Fibroblast of skin of left quadriceps (primary cell): Measurements from ENCODE around the gene SDK2.

Experiments used
- DNase-seq, 2 experiments: peaks; one replicate each; pipeline ENCODE4 v3.0.0-alpha.2; 2013; ENCODE audit warnings: low read depth in 2 of 2

The SDK2 gene

DNA sequence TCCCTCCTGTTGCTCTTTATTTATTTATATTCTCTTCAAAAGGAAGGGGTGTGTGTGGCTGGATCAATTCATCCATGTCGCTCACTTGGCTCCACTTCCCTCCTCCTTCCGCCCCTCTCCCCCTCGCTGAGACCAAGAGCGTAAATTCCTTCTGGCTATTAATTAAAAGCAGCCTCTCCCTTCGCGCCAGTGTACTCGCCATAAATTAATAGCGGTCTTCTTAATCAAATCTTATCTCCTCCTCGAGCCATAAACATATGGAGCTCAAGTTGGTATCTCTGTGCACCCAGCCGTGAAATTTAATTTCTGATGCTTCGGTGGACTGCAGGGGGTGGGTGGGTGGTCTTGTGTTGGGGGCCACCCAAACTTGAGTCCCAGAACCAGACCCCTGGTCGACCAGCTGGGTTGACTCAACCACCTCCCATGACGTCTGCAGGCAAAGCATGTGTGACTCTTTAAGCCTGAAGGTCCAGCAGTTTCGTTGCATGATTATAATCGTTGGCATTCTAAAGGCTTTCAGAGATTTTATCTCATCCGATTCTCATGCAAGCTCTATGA is 57.9 kb downstream of the SDK2 start:
- DNase-seq: no peak

DNA sequence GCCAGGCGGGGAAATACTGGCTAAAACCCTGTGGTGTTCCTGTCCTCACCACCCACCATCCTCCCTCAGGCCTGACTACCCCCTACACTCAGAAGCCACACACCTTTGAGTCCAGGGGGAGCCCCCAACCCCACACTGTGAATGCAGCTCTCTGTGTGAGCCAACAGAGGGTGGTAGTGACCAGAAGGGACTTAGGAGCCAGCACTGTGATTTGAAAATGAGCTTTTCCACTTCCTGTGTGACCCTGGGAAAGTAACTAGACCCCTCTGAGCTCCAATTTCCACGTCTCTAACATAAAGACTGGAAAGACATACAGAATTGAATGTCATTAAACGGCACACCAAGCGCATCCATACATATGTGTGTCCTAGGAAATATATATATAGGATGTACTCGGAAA is 58.7 kb downstream of the SDK2 start:
- no peak for DNase-seq

DNA sequence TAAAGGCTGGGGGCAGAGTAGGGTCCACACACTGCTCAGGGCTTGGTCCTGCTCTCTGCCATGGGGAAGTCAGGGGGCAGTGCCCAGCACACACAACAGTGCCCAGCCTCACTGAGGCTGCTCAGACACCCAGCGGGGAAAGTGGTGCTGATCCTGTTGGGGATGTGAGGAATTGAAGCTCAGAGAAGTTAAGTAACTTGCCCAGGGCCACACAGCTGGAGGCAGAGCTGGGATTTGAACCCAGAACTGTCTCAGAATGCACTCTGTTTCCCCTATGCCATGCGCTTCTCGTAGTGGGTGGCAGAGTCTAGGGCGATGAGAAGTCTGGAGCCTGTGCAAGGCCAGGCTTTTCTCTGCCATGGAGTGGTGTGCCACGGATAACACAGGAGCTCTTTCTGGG is 59.3 kb downstream of the SDK2 start:
- no peak for DNase-seq

DNA sequence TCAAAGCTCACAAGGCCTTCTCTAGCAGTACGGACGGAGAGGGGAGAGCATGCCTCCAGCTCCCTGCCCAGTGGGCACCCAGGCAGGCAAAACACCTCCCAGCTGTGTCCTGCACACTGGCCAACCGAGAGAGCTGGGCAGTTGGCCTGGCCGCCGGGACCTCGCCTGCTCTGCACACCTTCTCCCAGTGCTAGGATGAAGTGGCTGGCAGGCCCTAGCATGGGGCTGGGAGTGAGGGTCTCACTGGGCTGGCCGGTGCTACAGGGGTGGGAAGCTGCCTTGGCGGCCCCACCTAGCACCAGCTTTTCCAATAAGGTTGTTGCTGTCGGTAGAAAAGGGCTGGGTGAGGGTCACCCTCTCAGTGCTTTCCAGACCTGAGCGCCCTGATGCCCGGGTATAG is 60.2 kb downstream of the SDK2 start:
- no peak for DNase-seq

DNA sequence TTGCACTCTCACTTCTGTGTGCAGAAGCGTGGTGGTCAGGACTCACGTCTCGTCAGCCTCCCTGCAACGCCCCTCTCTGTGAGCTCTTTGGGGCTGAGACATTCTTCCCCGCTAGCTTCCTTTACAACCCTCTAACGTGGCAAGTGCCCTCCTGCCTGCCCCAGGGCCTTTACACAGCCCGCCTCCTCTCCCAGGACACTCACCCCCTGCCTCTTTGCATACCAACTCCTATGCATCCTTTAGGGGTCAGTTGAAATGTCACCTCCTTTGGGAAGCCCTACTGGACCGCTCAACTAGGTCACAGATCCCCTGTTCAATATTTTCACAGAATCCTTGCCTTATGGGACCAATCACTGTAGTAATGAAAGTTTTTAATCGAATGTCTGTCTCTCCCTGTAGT is 61.4 kb downstream of the SDK2 start:
- DNase-seq: no peak

DNA sequence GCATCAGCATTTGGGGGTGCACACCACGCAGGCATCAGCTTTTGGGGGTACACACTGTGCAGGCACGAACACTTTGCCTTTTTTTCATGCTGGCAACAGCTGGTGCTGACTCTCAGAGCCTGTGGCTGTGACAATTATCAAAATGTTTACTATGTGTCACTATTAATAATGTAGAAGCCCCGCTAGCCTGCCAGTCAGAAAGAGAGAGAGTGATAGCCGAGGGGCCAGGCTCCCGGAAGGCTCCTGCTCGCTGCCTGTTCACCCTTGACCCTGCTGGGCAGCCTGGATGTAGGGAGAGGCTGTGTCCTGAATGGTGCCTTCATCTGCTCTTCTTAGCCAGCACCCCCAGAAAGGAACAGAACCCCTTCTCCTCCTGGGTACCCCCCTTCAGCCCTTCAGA is 61.9 kb downstream of the SDK2 start:
- DNase-seq: no peak

DNA sequence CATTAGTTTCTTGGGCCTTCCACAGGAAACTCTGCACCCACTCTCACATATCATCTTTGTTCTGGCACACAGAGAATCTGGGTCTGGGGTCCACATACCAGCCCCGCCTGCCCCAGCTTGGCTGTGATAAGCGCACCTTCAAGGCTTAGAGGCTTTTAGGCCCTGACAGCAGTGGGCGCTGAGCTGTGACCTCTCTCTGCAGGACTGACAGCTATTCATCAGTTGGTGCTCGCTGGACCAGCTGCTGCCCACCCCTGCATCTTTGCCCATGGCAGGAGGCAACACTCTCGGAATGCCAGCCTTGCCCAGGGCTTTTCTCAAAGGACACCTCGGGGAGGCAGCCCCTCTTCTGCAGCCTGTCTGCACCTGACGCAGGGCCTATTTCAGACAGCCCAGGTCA is 62.9 kb downstream of the SDK2 start:
- DNase-seq: no peak

DNA sequence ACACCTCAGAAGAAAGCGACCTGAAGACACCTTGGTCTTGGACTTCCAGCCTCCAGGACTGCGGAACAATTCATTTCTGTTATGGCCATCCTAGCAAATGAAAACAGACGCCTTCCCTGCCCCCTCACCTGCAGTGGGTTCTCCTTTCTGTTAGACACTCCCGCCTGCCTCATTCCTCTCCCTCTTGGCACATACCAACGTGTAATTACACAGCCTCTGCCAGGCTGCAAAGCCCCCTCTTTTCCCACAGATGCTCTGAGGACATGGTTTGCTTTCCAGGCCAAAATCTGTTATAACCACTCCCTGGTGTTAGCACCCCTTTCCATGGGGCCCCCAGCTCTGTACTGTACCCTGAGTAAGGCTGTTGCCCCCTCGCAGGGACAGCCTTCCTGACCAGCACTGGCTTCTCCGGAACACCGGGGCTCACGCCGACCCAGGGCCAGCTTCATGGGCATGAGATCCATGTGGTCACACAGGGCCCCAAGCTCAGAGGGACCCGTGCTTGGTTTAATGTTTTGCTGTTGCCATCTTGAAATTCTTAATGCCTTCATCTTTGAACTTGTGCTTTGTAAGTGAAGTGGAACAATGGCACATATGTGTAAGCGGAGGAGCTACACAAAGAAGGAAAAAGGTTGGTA is 64.1 kb downstream of the SDK2 start:
- no peak for DNase-seq

DNA sequence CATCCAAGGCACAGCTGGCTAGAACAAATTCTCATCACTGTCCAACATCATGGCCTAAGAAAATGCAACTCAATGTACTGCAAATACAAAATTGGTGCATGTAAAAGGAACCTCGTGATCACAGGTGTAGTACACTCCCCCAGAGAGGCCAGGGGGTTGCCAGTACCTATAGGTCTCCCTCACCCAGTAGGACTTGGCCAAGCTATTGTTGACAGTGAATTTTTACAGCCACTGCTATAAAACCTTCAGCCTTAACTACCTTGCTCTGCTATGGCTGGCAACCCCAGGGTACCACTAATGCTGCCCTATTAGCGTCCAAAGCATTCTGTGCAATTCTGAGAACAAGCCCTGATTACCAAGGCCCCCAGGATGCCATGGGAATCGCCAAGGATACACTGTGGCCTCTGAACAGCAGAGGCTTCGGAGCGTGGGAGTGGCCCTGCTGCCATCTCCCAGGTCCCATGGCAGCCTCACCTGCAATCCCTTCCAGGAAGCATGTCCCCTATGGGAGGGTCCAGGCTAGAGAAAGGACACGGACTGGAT is 67.6 kb downstream of the SDK2 start:
- DNase-seq: no peak

DNA sequence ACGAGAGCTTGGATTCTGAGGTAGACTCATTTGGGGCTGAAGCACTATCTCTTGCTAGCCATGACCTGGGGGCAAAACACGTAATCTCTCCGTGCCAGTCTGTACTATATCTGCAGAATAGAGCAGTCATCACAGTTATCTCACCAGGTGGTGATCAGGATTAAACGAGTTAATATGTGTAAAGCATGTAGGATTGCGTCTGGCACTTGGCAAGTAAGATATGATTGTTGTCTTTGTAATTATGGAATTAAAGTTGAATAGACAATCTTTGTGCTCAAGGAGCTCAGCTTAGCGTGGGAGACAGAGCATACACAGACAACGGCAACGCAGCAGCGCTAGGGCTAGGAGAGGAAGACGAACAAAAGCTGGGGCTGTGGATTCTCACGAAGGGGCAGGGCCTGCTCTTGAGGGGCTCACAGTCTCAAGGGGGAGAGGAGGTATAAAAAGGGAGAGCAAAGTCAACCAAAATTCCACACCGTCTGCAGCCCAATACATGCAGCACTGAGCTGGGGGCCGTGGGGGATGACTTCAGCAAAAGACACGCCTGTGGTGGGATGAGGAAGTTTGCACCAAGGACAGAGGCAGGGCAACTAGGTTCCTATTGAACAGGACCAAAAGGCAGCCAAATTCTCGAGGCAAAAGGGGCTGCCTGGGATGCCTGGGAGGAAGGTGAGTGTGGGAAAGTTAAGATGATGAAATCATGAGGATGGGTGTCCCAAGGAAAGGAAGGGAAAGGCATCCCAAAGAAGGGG is 68.6 kb downstream of the SDK2 start:
- DNase-seq: no peak

DNA sequence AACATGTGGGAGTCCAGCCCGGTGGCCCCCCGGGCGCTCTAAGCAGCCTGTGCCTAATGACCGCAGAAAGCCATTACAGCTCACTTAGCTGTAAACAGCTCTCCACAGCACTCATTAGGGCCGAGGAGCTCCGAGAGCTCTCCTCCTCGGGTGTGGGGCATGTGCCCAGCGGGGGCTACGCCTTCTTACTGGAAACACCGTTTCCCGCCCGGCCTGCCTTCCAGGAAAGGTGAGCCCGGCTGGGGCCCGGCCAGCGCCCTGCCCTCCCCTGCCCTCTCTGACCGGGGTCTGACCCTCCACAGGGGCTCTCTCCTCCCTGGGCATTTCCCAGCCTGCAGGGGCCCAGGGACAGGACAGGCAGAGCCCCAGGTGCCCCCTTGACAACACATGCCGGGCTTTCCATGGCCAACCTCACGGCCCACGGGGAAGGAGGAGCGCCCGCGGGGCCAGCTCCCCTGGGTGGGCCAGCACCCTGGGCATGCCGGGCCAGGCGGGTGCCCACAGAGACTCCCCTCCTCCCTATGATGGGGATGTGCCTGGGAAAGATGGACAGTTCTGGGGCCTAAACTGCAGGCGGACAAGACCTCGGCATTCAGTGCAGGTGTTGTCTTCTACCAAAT is 72.6 kb downstream of the SDK2 start:
- no peak for DNase-seq

DNA sequence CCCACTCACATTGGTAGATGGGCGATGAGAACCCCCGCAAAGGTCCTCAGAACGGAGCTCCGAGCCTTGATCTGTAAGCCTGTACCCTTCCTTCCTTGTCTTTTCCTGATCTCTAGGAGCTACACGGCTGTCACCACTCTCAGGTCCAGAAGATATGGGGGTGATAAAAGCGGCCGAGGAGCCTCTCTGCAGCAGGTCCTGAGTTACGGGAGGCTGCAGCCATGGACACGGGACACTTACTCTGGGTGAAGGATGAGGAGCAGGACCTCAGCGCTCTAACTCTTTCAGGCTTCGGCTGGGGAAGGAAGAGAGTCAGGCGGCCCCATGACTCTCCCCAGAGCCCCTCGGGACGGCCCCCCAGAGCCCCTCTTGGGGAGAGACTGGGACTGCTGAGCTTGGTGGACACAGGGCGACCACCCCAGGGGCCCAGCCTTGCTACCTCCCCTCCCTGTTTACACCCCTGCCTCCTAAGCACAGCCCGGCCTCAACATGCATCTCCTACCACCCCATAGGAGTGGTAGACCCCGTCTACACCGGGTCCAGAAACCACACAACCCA is 74.4 kb downstream of the SDK2 start:
- DNase-seq: no peak

DNA sequence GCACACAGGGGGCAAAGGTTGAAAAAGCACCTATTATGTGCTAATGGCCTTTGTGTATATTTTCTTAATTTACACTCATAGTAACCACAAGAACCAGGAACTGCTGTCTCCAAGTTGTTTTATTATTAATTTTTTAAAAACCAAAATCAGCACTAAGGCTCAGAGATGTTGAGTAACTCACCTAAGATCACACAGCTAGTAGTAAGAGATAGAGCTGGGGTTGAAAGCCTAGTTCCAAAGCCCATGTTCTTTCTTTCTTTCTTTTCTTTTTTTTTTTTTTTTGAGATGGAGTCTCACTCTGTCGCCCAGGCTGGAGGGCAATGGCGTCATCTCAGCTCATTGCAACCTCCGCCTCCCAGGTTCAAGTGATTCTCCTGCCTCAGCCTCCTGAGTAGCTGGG is 75.3 kb downstream of the SDK2 start:
- DNase-seq: no peak

DNA sequence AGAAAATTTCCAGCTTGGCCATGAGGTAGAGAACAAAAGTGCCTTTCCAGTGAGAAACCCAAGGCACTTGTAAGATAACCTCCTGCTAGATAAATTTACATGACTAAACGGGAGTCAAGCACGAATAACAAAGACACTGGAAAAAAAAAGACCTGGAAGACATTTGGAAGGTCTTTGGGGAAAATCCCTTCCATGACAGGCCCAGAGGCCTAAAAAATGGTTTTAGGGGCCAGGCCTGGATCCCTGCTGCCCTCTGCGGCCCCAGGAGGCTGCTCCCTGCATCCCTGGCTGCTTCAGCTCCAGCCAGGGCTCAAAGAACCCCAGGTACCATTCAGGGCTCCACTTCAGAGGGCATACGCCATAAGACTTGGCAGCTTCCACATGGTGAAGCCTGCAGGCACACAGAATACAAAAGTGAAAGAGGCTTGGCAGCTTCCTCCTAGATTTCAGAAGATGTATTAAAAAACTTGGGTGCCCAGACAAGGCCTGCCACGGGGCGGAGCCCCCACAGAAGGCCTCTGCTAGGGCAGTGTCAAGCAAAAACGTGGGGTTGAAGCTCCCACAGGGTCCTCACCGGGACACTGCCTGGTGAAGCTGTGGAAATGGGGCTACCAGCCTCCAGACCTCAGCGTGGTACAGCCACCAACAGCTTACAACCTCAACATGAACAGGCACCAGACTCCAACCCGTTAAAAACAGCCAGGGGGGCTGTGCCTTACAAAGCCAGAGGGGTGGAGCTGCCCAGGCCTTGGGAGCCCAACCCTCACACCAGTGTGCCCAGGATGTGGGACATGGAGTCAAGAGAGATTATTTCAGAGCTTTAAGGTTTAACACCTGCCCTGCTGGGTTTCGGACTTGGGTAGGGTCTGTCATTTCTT is 77.1 kb downstream of the SDK2 start:
- DNase-seq: no peak

DNA sequence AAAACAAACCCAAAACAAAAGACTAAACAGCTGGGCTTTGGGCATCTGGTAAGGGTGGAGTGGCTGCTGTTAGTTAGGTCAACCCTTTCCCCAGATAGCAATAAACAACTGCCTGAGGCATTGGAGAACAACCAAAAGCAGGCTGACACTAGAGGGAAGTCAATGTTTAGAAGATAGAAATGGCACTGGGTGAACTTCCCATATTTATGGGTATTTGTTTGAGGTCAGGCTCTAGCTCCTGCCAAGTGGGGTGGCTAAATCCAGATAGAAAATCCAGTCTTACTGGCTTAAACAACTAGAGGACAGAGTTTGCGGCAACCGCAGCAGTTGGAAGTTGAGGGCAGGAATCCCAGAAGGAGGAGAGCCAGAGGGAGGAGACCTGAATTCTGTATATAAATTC is 79.4 kb downstream of the SDK2 start:
- no peak for DNase-seq

DNA sequence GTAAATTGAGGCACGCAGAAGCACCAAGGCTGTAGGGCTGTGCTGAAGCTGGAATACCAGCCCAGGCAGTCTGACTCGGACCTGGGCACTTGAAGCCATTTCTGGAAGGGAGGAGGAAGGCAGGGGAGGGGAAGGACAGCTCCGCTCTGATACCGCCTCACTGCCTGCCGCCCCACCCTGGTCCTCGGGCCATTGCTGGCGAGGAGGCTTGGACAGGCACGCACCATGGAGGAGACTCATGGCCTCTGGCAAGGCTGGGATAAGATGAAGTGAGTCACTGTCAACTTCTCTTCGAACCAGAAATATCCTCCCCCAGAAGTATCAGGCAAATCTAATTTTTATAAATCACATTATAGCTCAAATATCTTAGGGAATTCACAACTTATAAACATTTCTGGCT is 81.3 kb downstream of the SDK2 start:
- DNase-seq: no peak

DNA sequence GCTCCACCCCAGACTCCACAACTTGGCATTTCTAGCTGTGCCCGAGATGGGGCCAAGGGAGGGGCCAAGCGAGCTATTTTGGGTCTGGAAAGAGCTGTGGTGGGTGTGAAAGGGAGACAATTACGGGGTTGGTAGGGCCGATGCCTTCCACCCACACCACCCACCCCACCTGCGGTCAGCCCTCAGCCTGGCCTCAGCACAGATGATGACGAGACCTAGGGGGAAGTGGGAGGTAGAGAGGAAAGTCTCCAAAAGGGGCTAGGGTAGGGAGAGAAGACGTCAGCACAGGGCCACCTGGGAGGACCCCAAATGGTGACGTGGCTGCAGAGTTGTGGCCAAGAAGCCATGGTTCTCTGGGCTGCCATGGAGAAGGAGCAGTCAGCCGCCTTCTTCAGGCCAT is 83.1 kb downstream of the SDK2 start:
- DNase-seq: no peak

DNA sequence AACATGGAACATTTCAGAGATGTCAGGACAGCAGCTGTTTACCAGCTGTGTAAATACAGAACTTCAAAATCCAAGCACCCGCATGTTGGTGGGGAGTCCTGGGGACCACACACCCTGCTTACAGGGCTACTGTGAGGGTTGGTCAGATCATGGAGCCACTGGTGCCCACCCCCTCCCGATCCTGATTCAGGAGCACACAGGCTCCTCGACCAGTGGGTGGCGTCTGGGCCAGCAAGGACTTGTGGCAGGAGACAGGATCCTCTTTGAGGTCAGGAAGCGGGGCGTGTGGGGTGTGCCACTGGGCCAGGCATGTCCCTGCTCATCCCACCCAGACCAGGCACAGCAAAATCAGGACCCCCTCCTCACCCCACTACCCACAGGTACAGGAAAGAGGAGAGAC is 83.6 kb downstream of the SDK2 start:
- DNase-seq: no peak

DNA sequence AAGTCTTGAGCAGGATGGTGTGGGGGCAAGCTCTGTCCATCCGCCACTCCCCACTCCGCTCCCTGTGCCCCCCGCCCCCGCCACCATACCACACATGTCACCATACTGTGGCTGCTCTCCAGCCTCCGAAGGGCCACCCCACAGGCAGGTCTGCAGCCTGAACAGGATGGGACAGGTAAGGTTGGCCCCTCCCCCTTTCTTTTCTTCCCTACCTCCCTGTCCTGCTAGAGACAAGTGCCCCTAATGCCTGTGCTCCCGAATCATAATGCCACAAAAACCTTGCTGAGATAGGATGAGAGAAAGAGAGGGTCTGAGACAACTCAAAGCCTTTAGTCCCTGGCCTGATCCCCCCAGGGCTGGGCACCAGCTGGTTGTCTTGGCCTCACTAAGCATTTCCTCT is 84.7 kb downstream of the SDK2 start:
- DNase-seq: no peak

DNA sequence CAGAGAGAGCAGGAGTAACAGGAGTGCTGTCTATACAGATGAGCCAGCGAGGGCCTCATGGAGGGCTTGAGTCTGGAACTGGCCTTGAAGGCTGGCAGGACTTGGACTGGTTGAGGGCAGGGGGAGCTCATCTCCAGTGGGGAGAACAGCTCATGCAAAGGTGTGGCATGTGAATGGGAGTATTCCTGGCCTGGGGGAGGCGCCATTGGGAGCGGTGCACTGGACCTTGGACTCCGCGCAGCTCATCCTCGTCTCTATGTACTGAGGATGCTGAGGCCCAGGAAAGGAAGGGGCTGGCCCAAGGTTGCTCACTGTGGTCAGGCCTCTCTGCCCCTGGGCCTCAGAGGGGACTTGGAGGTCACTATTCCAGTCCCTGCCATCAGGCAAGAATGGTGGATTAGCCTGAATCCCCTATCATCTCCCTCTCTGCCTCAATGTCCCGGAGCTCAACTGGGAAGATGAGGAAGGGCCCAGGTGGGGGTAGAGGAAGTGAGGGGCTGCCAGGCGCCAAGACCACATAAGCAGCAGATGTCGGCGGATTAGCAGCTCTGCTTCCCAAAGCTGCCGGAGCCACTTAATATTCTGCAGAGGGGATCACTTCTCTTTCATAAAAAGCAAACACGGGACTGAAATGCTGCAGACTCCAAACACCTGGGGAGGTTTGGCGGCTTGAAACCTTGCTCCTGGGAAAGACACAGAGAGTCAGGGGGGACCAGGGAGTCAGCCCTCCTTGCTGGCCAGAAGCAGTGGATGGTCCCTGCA is 88.9 kb downstream of the SDK2 start:
- no peak for DNase-seq

DNA sequence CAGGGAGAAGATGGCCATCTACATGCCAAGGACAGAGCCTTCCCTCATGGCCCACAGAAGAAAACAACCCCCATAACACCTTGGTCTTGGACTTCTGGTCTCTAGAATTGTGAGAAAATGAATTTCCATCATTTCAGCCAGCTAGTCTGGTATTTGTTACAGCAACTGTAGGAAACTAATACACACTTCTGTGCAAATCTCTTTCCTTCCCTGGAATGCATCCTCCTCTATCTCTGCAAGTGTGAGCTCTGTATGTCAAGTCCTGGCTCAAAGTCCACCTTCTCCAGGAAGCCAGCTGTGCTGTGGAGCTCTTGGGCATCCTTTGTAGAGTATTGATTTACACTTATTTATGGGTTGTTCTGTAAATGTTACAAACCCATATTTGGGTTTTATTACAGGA is 89.7 kb downstream of the SDK2 start:
- no peak for DNase-seq
